GM21390 (cell line): ENCODE measurements around the gene ZNF865.

Experiments used
- ATAC-seq: cut with Tn5 transposase; IDR thresholded peaks from one replicate; pipeline ENCODE4 v1.9.1; 2021; ENCODE audit not compliant: unreplicated experiment

Gene ZNF865

GRCh38 chr19:55644191-55644833 is 38.9 kb downstream of the ZNF865 start:
- no peak for ATAC-seq

GRCh38 chr19:55644842-55645511 is 39.5 kb downstream of the ZNF865 start:
- ATAC-seq, result no peak

- no peak for ATAC-seq
These were observed 40.0 kb downstream of the ZNF865 start for GRCh38 chr19:55645512-55645881.

- ATAC-seq, result no peak
These were observed 41.7 kb downstream of the ZNF865 start for GRCh38 chr19:55646889-55647731.

GRCh38 chr19:55647732-55648584 is 42.5 kb downstream of the ZNF865 start, which contains the start of gene CCDC106:
CCDC106 (plus strand) TSS chr19:55648212; CDS start chr19:55649047, 835 bp downstream.
- no peak for ATAC-seq

- ATAC-seq, result no peak
These were observed 43.3 kb downstream of the ZNF865 start for GRCh38 chr19:55648585-55649267.

- ATAC-seq, result no peak
These were observed 44.0 kb downstream of the ZNF865 start for GRCh38 chr19:55649268-55650125.

GRCh38 chr19:55650126-55650557 is 44.7 kb downstream of the ZNF865 start:
- no peak for ATAC-seq

- no peak for ATAC-seq
These were observed 45.3 kb downstream of the ZNF865 start for GRCh38 chr19:55650602-55651230.

- ATAC-seq, result no peak
These were observed 45.8 kb downstream of the ZNF865 start for GRCh38 chr19:55651236-55651635.

GRCh38 chr19:55652311-55653128 is 47.1 kb downstream of the ZNF865 start:
- no peak for ATAC-seq

GRCh38 chr19:55653651-55654322 is 48.3 kb downstream of the ZNF865 start:
- ATAC-seq, result peak; percentile 37

- ATAC-seq, result peak; percentile 48
These were observed 48.9 kb downstream of the ZNF865 start for GRCh38 chr19:55654323-55654867.

GRCh38 chr19:55654868-55655647 is 49.6 kb downstream of the ZNF865 start, which contains the start of gene U2AF2:
U2AF2 (plus strand) TSS chr19:55655035; CDS start chr19:55655105, 70 bp downstream.
- ATAC-seq, result peak; percentile 35

GRCh38 chr19:55655648-55656040 is 50.2 kb downstream of the ZNF865 start:
- no peak for ATAC-seq

- ATAC-seq, result no peak
These were observed 51.1 kb downstream of the ZNF865 start for GRCh38 chr19:55656552-55656951.
